H1 (cell line): ENCODE data around the gene RPA3. TPM values are rescaled to one million over a fixed set of nuclear protein-coding genes. Genes with fewer than 3 reads are reported as not detected.

Experiments used
- CTCF ChIA-PET: fragments of 300-600 bp; sonication (Branson Sonifier 250); formaldehyde crosslinking; loops from one replicate; lab custom pipeline; 2021; ENCODE audit not compliant: partially characterized antibody; lab: Charles Lee
- POLR2A ChIA-PET: fragments of 300-600 bp; sonication (Branson Sonifier 250); formaldehyde crosslinking; loops from one replicate; lab custom pipeline; 2021; ENCODE audit warnings: inconsistent platforms; ENCODE audit not compliant: partially characterized antibody; lab: Charles Lee
- DNase-seq, 2 experiments: peaks; one replicate each; pipeline versions ENCODE4 v3.0.0 to v3.0.0-alpha.2; 2010 to 2022; ENCODE audit warnings: low spot score in 2 of 2, low read depth in 1 of 2, mixed read lengths in 1 of 2
- FAIRE-seq: peaks from 2 replicates; lab custom pipeline; 2011; peaks lifted over from hg19 to GRCh38; lab: Jason Lieb, UNC
- H2AFZ ChIP-seq: 2 replicates; pipeline ENCODE4 v1.8.1; 2012; ENCODE audit warnings: low read length, inconsistent platforms
- H2AK5ac ChIP-seq: 2 replicates; pipeline ENCODE4 v1.6.1; 2013; ENCODE audit warnings: low read depth, low read length
- H2BK120ac ChIP-seq: replicated peaks from 2 replicates; pipeline ENCODE3; 2013; ENCODE audit warnings: low read depth, low read length, inconsistent platforms
- H2BK12ac ChIP-seq: 2 replicates; pipeline ENCODE4 v1.6.1; 2013; ENCODE audit warnings: low read depth, low read length
- H2BK15ac ChIP-seq: 2 replicates; pipeline ENCODE4 v1.6.1; 2013; ENCODE audit warnings: low read length
- H2BK20ac ChIP-seq: 2 replicates; pipeline ENCODE4 v1.6.1; 2013; ENCODE audit warnings: low read length
- H2BK5ac ChIP-seq: 2 replicates; pipeline ENCODE4 v1.6.1; 2013; ENCODE audit warnings: low read depth, low read length
- H3K14ac ChIP-seq: 2 replicates; pipeline ENCODE4 v1.6.1; 2013; ENCODE audit warnings: inconsistent platforms; ENCODE audit not compliant: insufficient read length
- H3K18ac ChIP-seq: 2 replicates; pipeline ENCODE4 v1.6.1; 2013; ENCODE audit warnings: low read length; ENCODE audit errors: extremely low read depth
- H3K23ac ChIP-seq: 2 replicates; pipeline ENCODE4 v1.6.1; 2013; ENCODE audit warnings: inconsistent platforms; ENCODE audit not compliant: insufficient read length
- H3K23me2 ChIP-seq: 2 replicates; pipeline ENCODE4 v1.6.1; 2013; ENCODE audit warnings: low read depth, low read length
- H3K27ac ChIP-seq: 2 replicates; pipeline ENCODE4 v1.6.1; 2011; ENCODE audit warnings: low read depth, low read length, inconsistent platforms
- H3K27me3 ChIP-seq, 4 experiments: replicated peaks in 1 of 4; 1 replicate in 1 of 4; 2 replicates in 3 of 4; pipeline versions ENCODE4 v1.6.1 to v1.8.1; 2011 to 2013; ENCODE audit warnings: low read length in 3 of 4, mild to moderate bottlenecking in 3 of 4, inconsistent platforms in 2 of 4, mixed read lengths in 2 of 4, moderate library complexity in 1 of 4; ENCODE audit not compliant: control insufficient read depth in 3 of 4, insufficient read depth in 3 of 4; ENCODE audit errors: extremely low read depth in 1 of 4
- H3K36me3 ChIP-seq, 4 experiments: 2 replicates each; pipeline versions ENCODE4 v1.6.1 to v1.8.1; 2011 to 2013; ENCODE audit warnings: mild to moderate bottlenecking in 4 of 4, low read length in 3 of 4, moderate library complexity in 2 of 4, control low read depth in 1 of 4, inconsistent platforms in 1 of 4; ENCODE audit not compliant: insufficient read depth in 4 of 4, control insufficient read depth in 2 of 4
- H3K4ac ChIP-seq: replicated peaks from 2 replicates; pipeline ENCODE3; 2013; ENCODE audit warnings: low read length, low read depth, mixed read lengths, inconsistent platforms; ENCODE audit not compliant: insufficient read length
- H3K4me1 ChIP-seq, 4 experiments: replicated peaks in 1 of 4; 1 replicate in 1 of 4; 2 replicates in 3 of 4; pipeline versions ENCODE4 v1.6.1 to v1.8.1; 2011 to 2013; ENCODE audit warnings: low read length in 3 of 4, inconsistent platforms in 2 of 4, mixed read lengths in 1 of 4; ENCODE audit not compliant: insufficient read depth in 4 of 4, control insufficient read depth in 3 of 4
- H3K4me2 ChIP-seq, 2 experiments: 2 replicates each; pipeline versions ENCODE4 v1.6.1 to v1.8.1; 2011 to 2013; ENCODE audit warnings: low read depth in 2 of 2, low read length in 2 of 2, control low read depth in 1 of 2, inconsistent platforms in 1 of 2, mild to moderate bottlenecking in 1 of 2; ENCODE audit not compliant: insufficient read depth in 1 of 2
- H3K4me3 ChIP-seq, 4 experiments: fragments of 200-600, 300-600 bp in 1 of 4; sonication (generic), shearing (Covaris generic), sonication (Bioruptor Twin) in 1 of 4; 2 replicates each; pipeline versions ENCODE4 v1.5.1 to v1.8.1; 2011 to 2016; ENCODE audit warnings: low read length in 4 of 4, low read depth in 3 of 4, control low read depth in 2 of 4, inconsistent platforms in 2 of 4, mild to moderate bottlenecking in 2 of 4, mixed read lengths in 1 of 4, moderate library complexity in 1 of 4; ENCODE audit not compliant: insufficient read depth in 2 of 4; ENCODE audit errors: extremely low read depth in 1 of 4
- H3K56ac ChIP-seq: replicated peaks from 2 replicates; pipeline ENCODE3; 2013; ENCODE audit warnings: low read depth, mild to moderate bottlenecking, mixed read lengths, low read length, inconsistent platforms; ENCODE audit not compliant: insufficient read length
- H3K79me1 ChIP-seq: 2 replicates; pipeline ENCODE4 v1.6.1; 2013; ENCODE audit warnings: low read depth, low read length, control low read depth
- H3K79me2 ChIP-seq, 2 experiments: 2 replicates each; pipeline versions ENCODE4 v1.6.1 to v1.8.1; 2012 to 2013; ENCODE audit warnings: low read length in 2 of 2, mild to moderate bottlenecking in 2 of 2, inconsistent platforms in 1 of 2; ENCODE audit not compliant: insufficient read depth in 2 of 2, control insufficient read depth in 1 of 2
- H3K9ac ChIP-seq, 4 experiments: replicated peaks in 1 of 4; 1 replicate in 1 of 4; 2 replicates in 3 of 4; pipeline versions ENCODE4 v1.6.1 to v1.8.1; 2011 to 2013; ENCODE audit warnings: low read depth in 3 of 4, low read length in 3 of 4, control low read depth in 2 of 4, mild to moderate bottlenecking in 2 of 4, moderate library complexity in 2 of 4, inconsistent platforms in 1 of 4; ENCODE audit errors: extremely low read depth in 1 of 4
- H3K9me3 ChIP-seq, 2 experiments: 2 replicates each; pipeline versions ENCODE4 v1.6.1 to v1.8.1; 2012 to 2013; ENCODE audit warnings: mild to moderate bottlenecking in 2 of 2, moderate library complexity in 2 of 2, control low read depth in 1 of 2, inconsistent platforms in 1 of 2, low read depth in 1 of 2, low read length in 1 of 2, mixed read lengths in 1 of 2; ENCODE audit not compliant: insufficient read depth in 2 of 2
- H4K20me1 ChIP-seq, 2 experiments: replicated peaks in 1 of 2; 2 replicates each; pipeline versions ENCODE3 to v1.8.1; 2011 to 2013; ENCODE audit warnings: inconsistent platforms in 2 of 2, low read length in 2 of 2, mild to moderate bottlenecking in 1 of 2; ENCODE audit not compliant: insufficient read depth in 2 of 2, control insufficient read depth in 1 of 2
- H4K5ac ChIP-seq: 2 replicates; pipeline ENCODE4 v1.6.1; 2013; ENCODE audit warnings: low read length, low read depth, mixed read lengths, inconsistent platforms; ENCODE audit not compliant: insufficient read length
- H4K8ac ChIP-seq: 2 replicates; pipeline ENCODE4 v1.8.0; 2013; ENCODE audit warnings: mild to moderate bottlenecking, moderate library complexity, low read length, inconsistent platforms; ENCODE audit not compliant: insufficient read depth; ENCODE audit errors: extremely low read depth
- H4K91ac ChIP-seq: replicated peaks from 2 replicates; pipeline ENCODE3; 2013; ENCODE audit warnings: low read length, mixed read lengths, inconsistent platforms; ENCODE audit not compliant: insufficient read length
- ASH2L ChIP-seq: fragments of 200-600, 300-600 bp; sonication (generic); IDR thresholded peaks from one replicate; pipeline ENCODE4 v1.7.1; 2017; ENCODE audit warnings: low read length
- CEBPB ChIP-seq: IDR thresholded peaks from 2 replicates; pipeline ENCODE4 v1.6.1; 2012; ENCODE audit warnings: low read depth, low read length
- CHD2 ChIP-seq: IDR thresholded peaks from 2 replicates; pipeline ENCODE4 v1.6.1; 2012; ENCODE audit warnings: low read length, improper control_type of control experiment
- FOSL1 ChIP-seq: IDR thresholded peaks from 2 replicates; pipeline ENCODE4 v1.6.1; 2011; ENCODE audit warnings: mild to moderate bottlenecking, low read depth, low read length, moderate library complexity; ENCODE audit not compliant: insufficient read depth
- GTF2F1 ChIP-seq: IDR thresholded peaks from 2 replicates; pipeline ENCODE4 v1.6.1; 2012; ENCODE audit warnings: low read depth, low read length, improper control_type of control experiment, borderline replicate concordance
- NANOG ChIP-seq: IDR thresholded peaks from 2 replicates; pipeline ENCODE4 v1.6.1; 2011; ENCODE audit warnings: low read length, low read depth, mild to moderate bottlenecking, inconsistent platforms; ENCODE audit not compliant: insufficient read depth, poor library complexity, severe bottlenecking
- RBBP5 ChIP-seq: IDR thresholded peaks from 2 replicates; pipeline ENCODE4 v1.7.1; 2012; ENCODE audit warnings: low read depth, mild to moderate bottlenecking, inconsistent platforms, low read length, moderate library complexity, borderline replicate concordance
- SP1 ChIP-seq: IDR thresholded peaks from 2 replicates; pipeline ENCODE4 v1.6.1; 2011; ENCODE audit warnings: low read depth, low read length
- SP4 ChIP-seq: IDR thresholded peaks from 2 replicates; pipeline ENCODE4 v1.6.1; 2012; ENCODE audit warnings: low read length, inconsistent platforms
- SUZ12 ChIP-seq: fragments of 200-600 bp; sonication (generic); IDR thresholded peaks from 2 replicates; pipeline ENCODE4 v1.6.1; 2012; ENCODE audit warnings: mild to moderate bottlenecking, inconsistent platforms, low read length, moderate library complexity, mixed read lengths
- WGBS, 2 experiments: shearing (Covaris generic) in 1 of 2; methylation state at CpG; one replicate each; pipeline versions ENCODE4 v1.1.6 to v1.1.7; 2013 to 2015; ENCODE audit warnings: low lambda C conversion rate in 2 of 2, mixed read lengths in 2 of 2, inconsistent platforms in 1 of 2, low coverage in 1 of 2, missing lambda C conversion rate in 1 of 2; ENCODE audit not compliant: insufficient replicate concordance in 2 of 2, insufficient coverage in 1 of 2, insufficient read length in 1 of 2; ENCODE audit errors: extremely low coverage in 1 of 2, missing lambda C conversion rate in 1 of 2; 5-methylcytosine and 5-hydroxymethylcytosine counted together
- polyA plus RNA-seq, 7 experiments: library from polyadenylated mRNA; depleted of rRNA in 3 of 7; stranded (reverse) in 5 of 7; unstranded in 2 of 7; fragments of >200 nt in 5 of 7; fragments of 200-250 nt in 2 of 7; gene quantifications; 1 replicate in 5 of 7; 2 replicates in 1 of 7; 4 replicates in 1 of 7; pipeline versions ENCODE4 v1.2.1 to v1.2.3, GENCODE V29; 2011 to 2013; ENCODE audit warnings: missing spikeins in 2 of 7, mixed read lengths in 2 of 7
- total RNA-seq: library from RNA; stranded (reverse); fragmentation: NEBNext Ultra II Directional; extraction: Animal tissue kit (Norgen Biotek cat#: 25700); gene quantifications from 2 replicates; pipeline ENCODE4 v1.2.1, GENCODE V29; 2021

The RPA3 gene
- total and polyA plus RNA-seq, 2 of the 8 experiments (the other 6 are each of a cell fraction or from before 2014, with no cell fraction given) = 60.2 to 105 TPM

DNA sequence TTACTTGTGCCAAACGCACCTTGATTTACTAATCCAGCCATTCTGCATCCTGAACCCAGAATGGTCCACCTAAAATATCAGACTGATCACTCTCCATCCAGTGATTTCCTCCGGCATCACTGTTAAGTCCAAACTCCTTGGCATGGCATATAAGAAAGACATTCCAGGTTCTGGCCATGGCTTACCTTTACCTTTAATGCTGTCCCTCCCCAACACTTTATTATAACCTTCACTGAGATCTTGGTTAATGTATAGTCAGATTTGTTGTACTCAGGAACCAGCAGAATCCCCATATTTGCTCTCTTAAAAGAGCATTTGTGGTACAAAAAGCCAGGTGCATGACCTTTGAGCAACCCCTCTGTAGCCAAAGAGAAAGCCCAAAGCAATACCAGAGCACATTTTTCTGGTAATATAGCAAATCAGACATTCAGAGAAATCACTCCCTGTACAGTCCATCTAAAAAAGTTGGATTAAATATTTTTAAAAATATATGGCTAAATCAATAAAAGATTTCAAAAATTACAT is 67.7 kb downstream of the RPA3 start:
- Histone ChIP-seq H3K79me1 (peaks cover 3% of the 10 kb centered on the region), H2BK15ac (no peak overlapping the region), H3K4me3 (no peak overlapping the region), H3K56ac (no peak overlapping the region), H2AFZ (no peak overlapping the region), H3K4me2 (no peak overlapping the region), H2BK5ac (no peak overlapping the region), H3K9ac (no peak overlapping the region), H2BK120ac (no peak overlapping the region), H4K91ac (no peak overlapping the region), H4K5ac (no peak overlapping the region), H3K27ac (no peak overlapping the region), H3K9me3 (no peaks in the 10 kb centered on the region), H4K8ac (no peak overlapping the region), H3K27me3 (no peaks in the 10 kb centered on the region), H3K18ac (no peak overlapping the region), H3K4me1 (peaks cover 0 to 3% (median 1%) of the 10 kb centered on the region in 4 experiments; a peak in 1 of 7 replicates), H3K36me3 (no peaks in the 10 kb centered on the region), H2BK20ac (no peak overlapping the region), H2BK12ac (no peak overlapping the region), H3K23ac (no peak overlapping the region), H4K20me1 (no peaks in the 10 kb centered on the region), H3K23me2 (no peaks in the 10 kb centered on the region), H3K79me2 (peaks cover 0 to 25% of the 10 kb centered on the region in 2 experiments; a peak in 3 of 4 replicates), H3K14ac (no peak overlapping the region), H3K4ac (no peak overlapping the region), H2AK5ac (no peak overlapping the region)
- WGBS, 2 experiments = 82% methylated on average over 2 of the region's 2 CpGs; no CpG with 5 or more reads in 1 of the 2 experiments
- TF ChIP-seq RBBP5 (no peak), NANOG (no peak), CEBPB (no peak), SP1 (no peak), SP4 (no peak), ASH2L (no peak), GTF2F1 (no peak), FOSL1 (no peak), SUZ12 (no peak), CHD2 (no peak)
- FAIRE-seq (no peak), DNase-seq (no peak)
- CTCF ChIA-PET = interaction anchor here (1.2 to 1.4 kb wide), 2 partner anchors 8 to 391 kb away, joined by 3 to 4 read pairs; no protein-coding TSS in a partner anchor
- POLR2A ChIA-PET = no interaction called here
